H9 (cell line): ENCODE data around the gene OTULIN. TPM values are rescaled to one million over a fixed set of nuclear protein-coding genes. Genes with fewer than 3 reads are reported as not detected.

Experiments used
- DNase-seq: peaks from one replicate; pipeline ENCODE4 v3.0.0-alpha.2; 2017
- H2AFZ ChIP-seq: one replicate; pipeline ENCODE4 v1.6.1; 2013; ENCODE audit warnings: mild to moderate bottlenecking, low read length, control low read depth, moderate library complexity
- H2AK5ac ChIP-seq: 2 replicates; pipeline ENCODE4 v1.6.1; 2013; ENCODE audit warnings: low read length, control low read depth, mixed read lengths; ENCODE audit not compliant: insufficient read length
- H2BK120ac ChIP-seq: one replicate; pipeline ENCODE4 v1.6.1; 2013; ENCODE audit warnings: low read depth, mild to moderate bottlenecking, low read length, control low read depth, inconsistent platforms; ENCODE audit not compliant: poor library complexity, severe bottlenecking
- H2BK12ac ChIP-seq: 2 replicates; pipeline ENCODE4 v1.6.1; 2013; ENCODE audit warnings: low read length, control low read depth, mixed read lengths, low read depth; ENCODE audit not compliant: insufficient read length
- H2BK15ac ChIP-seq: 2 replicates; pipeline ENCODE4 v1.6.1; 2013; ENCODE audit warnings: low read depth, low read length, control low read depth
- H2BK20ac ChIP-seq: one replicate; pipeline ENCODE4 v1.6.1; 2013; ENCODE audit warnings: low read depth, mild to moderate bottlenecking, low read length, control low read depth, inconsistent platforms; ENCODE audit not compliant: poor library complexity, severe bottlenecking
- H2BK5ac ChIP-seq: 2 replicates; pipeline ENCODE4 v1.6.1; 2013; ENCODE audit warnings: low read length, control low read depth, mixed read lengths; ENCODE audit not compliant: insufficient read length
- H3K14ac ChIP-seq: 2 replicates; pipeline ENCODE4 v1.6.1; 2013; ENCODE audit warnings: low read length, control low read depth; ENCODE audit not compliant: insufficient read depth
- H3K18ac ChIP-seq: 2 replicates; pipeline ENCODE4 v1.6.1; 2013; ENCODE audit warnings: low read depth, mild to moderate bottlenecking, mixed read lengths, low read length, control low read depth; ENCODE audit not compliant: insufficient read length
- H3K23ac ChIP-seq: 2 replicates; pipeline ENCODE4 v1.6.1; 2013; ENCODE audit warnings: low read length, control low read depth, mixed read lengths, low read depth; ENCODE audit not compliant: insufficient read length
- H3K23me2 ChIP-seq: 2 replicates; pipeline ENCODE4 v1.6.1; 2013; ENCODE audit warnings: low read depth, mild to moderate bottlenecking, mixed read lengths, low read length, control low read depth; ENCODE audit not compliant: insufficient read length, poor library complexity, severe bottlenecking
- H3K27ac ChIP-seq: 2 replicates; pipeline ENCODE4 v1.5.1; 2013; ENCODE audit warnings: low read length, control low read depth, mixed read lengths, low read depth; ENCODE audit not compliant: insufficient read length
- H3K27me3 ChIP-seq: 2 replicates; pipeline ENCODE4 v1.6.1; 2013; ENCODE audit warnings: low read length, control low read depth, inconsistent platforms; ENCODE audit not compliant: insufficient read depth
- H3K4ac ChIP-seq: 2 replicates; pipeline ENCODE4 v1.6.1; 2013; ENCODE audit warnings: low read depth, mild to moderate bottlenecking, control low read depth, inconsistent platforms, low read length, moderate library complexity
- H3K4me1 ChIP-seq: 2 replicates; pipeline ENCODE4 v1.6.1; 2013; ENCODE audit warnings: low read length, control low read depth, inconsistent platforms; ENCODE audit not compliant: insufficient read depth
- H3K4me2 ChIP-seq: 2 replicates; pipeline ENCODE4 v1.6.1; 2013; ENCODE audit warnings: low read length, control low read depth, mixed read lengths; ENCODE audit not compliant: insufficient read length, insufficient read depth
- H3K56ac ChIP-seq: 2 replicates; pipeline ENCODE4 v1.6.1; 2013; ENCODE audit warnings: low read depth, mild to moderate bottlenecking, mixed read lengths, low read length, control low read depth; ENCODE audit not compliant: insufficient read length
- H3K79me1 ChIP-seq: 2 replicates; pipeline ENCODE4 v1.6.1; 2013; ENCODE audit warnings: low read depth, mild to moderate bottlenecking, moderate library complexity, low read length, control low read depth, inconsistent platforms; ENCODE audit not compliant: insufficient read depth, poor library complexity, severe bottlenecking
- H3K79me2 ChIP-seq: 2 replicates; pipeline ENCODE4 v1.6.1; 2013; ENCODE audit warnings: low read length, control low read depth, inconsistent platforms; ENCODE audit not compliant: insufficient read depth
- H3K9ac ChIP-seq: 2 replicates; pipeline ENCODE4 v1.6.1; 2013; ENCODE audit warnings: low read length, control low read depth, mixed read lengths; ENCODE audit not compliant: insufficient read length; ENCODE audit errors: extremely low read depth
- H3K9me3 ChIP-seq: one replicate; pipeline ENCODE4 v1.6.1; 2013; ENCODE audit warnings: low read depth, low read length, inconsistent platforms; ENCODE audit not compliant: control insufficient read depth
- H3T11ph ChIP-seq: one replicate; pipeline ENCODE4 v1.6.1; 2013; ENCODE audit warnings: mild to moderate bottlenecking, low read length, control low read depth, inconsistent platforms
- H4K20me1 ChIP-seq: one replicate; pipeline ENCODE4 v1.6.1; 2013; ENCODE audit not compliant: control insufficient read depth, insufficient read length, insufficient read depth
- H4K5ac ChIP-seq: 2 replicates; pipeline ENCODE4 v1.6.1; 2013; ENCODE audit warnings: low read depth, mild to moderate bottlenecking, mixed read lengths, low read length, control low read depth; ENCODE audit not compliant: insufficient read length
- H4K8ac ChIP-seq: replicated peaks from 2 replicates; pipeline ENCODE4 v1.6.1; 2013; ENCODE audit warnings: low read length, control low read depth, mixed read lengths, low read depth; ENCODE audit not compliant: insufficient read length
- H4K91ac ChIP-seq: 2 replicates; pipeline ENCODE4 v1.6.1; 2013; ENCODE audit warnings: low read depth, mild to moderate bottlenecking, moderate library complexity, mixed read lengths, low read length, control low read depth; ENCODE audit not compliant: insufficient read length
- H3K27ac Mint-ChIP-seq, 3 experiments: 2 replicates in 2 of 3; 3 replicates in 1 of 3; pipeline ENCODE4 v1.8.0; 2020 to 2021; ENCODE audit warnings: mixed read lengths in 3 of 3, mild to moderate bottlenecking in 1 of 3, moderate library complexity in 1 of 3
- H3K27me3 Mint-ChIP-seq: 2 replicates; pipeline ENCODE4 v1.8.0; 2021; ENCODE audit warnings: low read depth, mild to moderate bottlenecking, moderate library complexity, mixed read lengths
- H3K36me3 Mint-ChIP-seq, 3 experiments: 2 replicates in 2 of 3; 3 replicates in 1 of 3; pipeline ENCODE4 v1.8.0; 2020 to 2021; ENCODE audit warnings: low read depth in 3 of 3, mixed read lengths in 3 of 3; ENCODE audit not compliant: insufficient read depth in 1 of 3
- H3K4me1 Mint-ChIP-seq, 2 experiments: 2 replicates each; pipeline ENCODE4 v1.8.0; 2020; ENCODE audit warnings: mixed read lengths in 2 of 2
- H3K4me3 Mint-ChIP-seq, 2 experiments: 2 replicates in 1 of 2; 3 replicates in 1 of 2; pipeline ENCODE4 v1.8.0; 2020 to 2021; ENCODE audit warnings: mild to moderate bottlenecking in 2 of 2, mixed read lengths in 2 of 2, moderate library complexity in 1 of 2
- H3K9me3 Mint-ChIP-seq, 2 experiments: 2 replicates in 1 of 2; 3 replicates in 1 of 2; pipeline ENCODE4 v1.8.0; 2020; ENCODE audit warnings: mild to moderate bottlenecking in 2 of 2, mixed read lengths in 2 of 2, moderate library complexity in 1 of 2
- WGBS: extraction: QIAGEN DNeasy Blood & Tissue Kit; methylation state at CpG from one replicate; pipeline ENCODE4 v1.1.7; 2013; ENCODE audit warnings: missing lambda C conversion rate, low lambda C conversion rate, mixed read lengths; ENCODE audit not compliant: insufficient read length; ENCODE audit errors: extremely low coverage; 5-methylcytosine and 5-hydroxymethylcytosine counted together
- total RNA-seq: library from RNA; stranded (reverse); gene quantifications from 2 replicates; pipeline ENCODE4 v1.2.1, GENCODE V29; 2021
- TF ChIP-seq, protein P1 (sequence below): fragments of 200-600 bp; sonication (generic); conservative IDR thresholded peaks from 3 replicates; pipeline ENCODE4 v1.8.0; 2021; ENCODE audit warnings: antibody characterized with exemption, mild to moderate bottlenecking

The OTULIN gene
- total RNA-seq, 1 experiment from 2014 or later: 35.8 TPM

GRCh38 chr5:14723701-14724132 lies 59.2 kb downstream of the OTULIN start:
- Histone ChIP-seq H3K4me2 (no peak overlapping the region), H2BK120ac (no peak overlapping the region), H3K79me2 (no peaks in the 10 kb centered on the region), H3K27ac (no peak overlapping the region), H2BK15ac (no peak overlapping the region), H4K91ac (no peak overlapping the region), H3T11ph (no peak overlapping the region), H3K27me3 (no peaks in the 10 kb centered on the region), H2AFZ (no peak overlapping the region), H2BK5ac (no peak overlapping the region), H2BK12ac (no peak overlapping the region), H3K23me2 (no peaks in the 10 kb centered on the region), H3K4ac (no peak overlapping the region), H3K18ac (no peak overlapping the region), H3K56ac (no peak overlapping the region), H3K14ac (no peak overlapping the region), H2AK5ac (no peak overlapping the region), H4K5ac (no peak overlapping the region), H4K20me1 (no peaks in the 10 kb centered on the region), H3K9ac (no peak overlapping the region), H3K79me1 (no peaks in the 10 kb centered on the region), H2BK20ac (no peak overlapping the region), H4K8ac (no peak overlapping the region), H3K23ac (no peak overlapping the region), H3K4me1 (peaks cover 11% of the 10 kb centered on the region; the same call in 1 of the 2 replicates), H3K9me3 (no peaks in the 10 kb centered on the region)
- Mint-ChIP-seq H3K27ac (no peak overlapping the region), H3K36me3 (peaks cover 0 to 7% (median 5%) of the 10 kb centered on the region in 3 experiments; a peak in 5 of 7 replicates), H3K9me3 (peaks cover 1 to 7% of the 10 kb centered on the region in 2 experiments; a peak in 4 of 5 replicates), H3K27me3 (peaks cover 2% of the 10 kb centered on the region; the same call in 1 of the 2 replicates), H3K4me3 (no peak overlapping the region), H3K4me1 (peaks cover 24 to 33% of the 10 kb centered on the region in 2 experiments)
- no peak for DNase-seq
- TF ChIP-seq, protein P1, sequence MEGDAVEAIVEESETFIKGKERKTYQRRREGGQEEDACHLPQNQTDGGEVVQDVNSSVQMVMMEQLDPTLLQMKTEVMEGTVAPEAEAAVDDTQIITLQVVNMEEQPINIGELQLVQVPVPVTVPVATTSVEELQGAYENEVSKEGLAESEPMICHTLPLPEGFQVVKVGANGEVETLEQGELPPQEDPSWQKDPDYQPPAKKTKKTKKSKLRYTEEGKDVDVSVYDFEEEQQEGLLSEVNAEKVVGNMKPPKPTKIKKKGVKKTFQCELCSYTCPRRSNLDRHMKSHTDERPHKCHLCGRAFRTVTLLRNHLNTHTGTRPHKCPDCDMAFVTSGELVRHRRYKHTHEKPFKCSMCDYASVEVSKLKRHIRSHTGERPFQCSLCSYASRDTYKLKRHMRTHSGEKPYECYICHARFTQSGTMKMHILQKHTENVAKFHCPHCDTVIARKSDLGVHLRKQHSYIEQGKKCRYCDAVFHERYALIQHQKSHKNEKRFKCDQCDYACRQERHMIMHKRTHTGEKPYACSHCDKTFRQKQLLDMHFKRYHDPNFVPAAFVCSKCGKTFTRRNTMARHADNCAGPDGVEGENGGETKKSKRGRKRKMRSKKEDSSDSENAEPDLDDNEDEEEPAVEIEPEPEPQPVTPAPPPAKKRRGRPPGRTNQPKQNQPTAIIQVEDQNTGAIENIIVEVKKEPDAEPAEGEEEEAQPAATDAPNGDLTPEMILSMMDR: no peak
- no CpG with 5 or more reads among the region's 4 CpGs for WGBS
